Upper lobe of left lung (tissue), 4 donors: ENCODE results near the gene ZBTB17.

Experiments
- EP300 ChIP-seq, 4 donors: sonication (generic); formaldehyde crosslinking; IDR thresholded peaks; one replicate each; pipeline ENCODE4 v1.5.1; 2017; ENCODE audit warnings: antibody characterized with exemption in 4 of 4, control low read depth in 2 of 4
- POLR2A ChIP-seq, 4 donors: fragments of 450-650 bp; IDR thresholded peaks; one replicate each; pipeline ENCODE4 v1.5.1; 2016 to 2017; ENCODE audit warnings: antibody characterized with exemption in 4 of 4, mild to moderate bottlenecking in 2 of 4
- POLR2AphosphoS5 ChIP-seq, 2 donors: sonication (generic); formaldehyde crosslinking; IDR thresholded peaks; one replicate each; pipeline ENCODE4 v1.5.1; 2017; ENCODE audit warnings: antibody characterized with exemption in 2 of 2
- TF ChIP-seq, protein P1 (sequence below), 6 experiments: fragments of 450-650 bp in 4 of 6; fragments of 200-600 bp in 2 of 6; sonication (generic) in 2 of 6; IDR thresholded peaks; one replicate each; pipeline ENCODE4 v1.5.1; 2016 to 2019; ENCODE audit warnings: antibody characterized with exemption in 6 of 6

DNA sequence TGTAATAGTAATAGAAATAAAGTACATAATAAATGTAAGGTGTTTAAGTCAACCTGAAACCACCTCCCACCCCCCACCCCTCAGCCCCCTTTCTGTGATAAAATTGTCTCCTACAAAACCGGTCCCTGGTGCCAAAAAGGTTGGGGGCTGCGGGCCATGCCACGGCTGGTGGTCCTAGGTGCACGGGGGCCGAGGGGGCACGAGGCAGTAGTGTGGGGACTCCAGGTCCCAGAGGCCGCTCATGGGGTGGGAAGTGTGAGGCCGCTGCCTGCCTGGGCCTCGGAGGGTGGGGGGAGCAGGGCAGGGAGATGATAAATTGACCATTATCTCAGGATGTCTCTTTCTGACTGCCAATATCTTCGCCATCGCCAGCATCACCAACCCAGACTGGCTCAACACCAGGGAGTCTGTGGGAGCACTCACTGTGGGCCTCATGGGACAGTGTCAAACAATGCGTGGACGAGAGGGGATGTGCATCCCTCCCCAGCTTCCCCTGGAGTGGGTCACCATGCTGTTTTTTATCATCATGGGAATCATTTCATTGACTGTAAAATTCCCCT, 6.5 kb downstream of the ZBTB17 start:
- TF ChIP-seq EP300 (IDR thresholded peaks at IDR 0.05) (no peak), POLR2A (IDR thresholded peaks at IDR 0.05) (no peak), POLR2AphosphoS5 (IDR thresholded peaks at IDR 0.05) (no peak)
- TF ChIP-seq, protein P1, sequence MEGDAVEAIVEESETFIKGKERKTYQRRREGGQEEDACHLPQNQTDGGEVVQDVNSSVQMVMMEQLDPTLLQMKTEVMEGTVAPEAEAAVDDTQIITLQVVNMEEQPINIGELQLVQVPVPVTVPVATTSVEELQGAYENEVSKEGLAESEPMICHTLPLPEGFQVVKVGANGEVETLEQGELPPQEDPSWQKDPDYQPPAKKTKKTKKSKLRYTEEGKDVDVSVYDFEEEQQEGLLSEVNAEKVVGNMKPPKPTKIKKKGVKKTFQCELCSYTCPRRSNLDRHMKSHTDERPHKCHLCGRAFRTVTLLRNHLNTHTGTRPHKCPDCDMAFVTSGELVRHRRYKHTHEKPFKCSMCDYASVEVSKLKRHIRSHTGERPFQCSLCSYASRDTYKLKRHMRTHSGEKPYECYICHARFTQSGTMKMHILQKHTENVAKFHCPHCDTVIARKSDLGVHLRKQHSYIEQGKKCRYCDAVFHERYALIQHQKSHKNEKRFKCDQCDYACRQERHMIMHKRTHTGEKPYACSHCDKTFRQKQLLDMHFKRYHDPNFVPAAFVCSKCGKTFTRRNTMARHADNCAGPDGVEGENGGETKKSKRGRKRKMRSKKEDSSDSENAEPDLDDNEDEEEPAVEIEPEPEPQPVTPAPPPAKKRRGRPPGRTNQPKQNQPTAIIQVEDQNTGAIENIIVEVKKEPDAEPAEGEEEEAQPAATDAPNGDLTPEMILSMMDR (IDR thresholded peaks at IDR 0.05) = no peak
